HUES6 (cell line): ENCODE data around the gene CA9.

Experiments
- H3K27ac ChIP-seq: 2 replicates; pipeline ENCODE4 v1.7.0; 2013; ENCODE audit warnings: low read depth, mild to moderate bottlenecking, low read length, inconsistent platforms
- H3K27me3 ChIP-seq: 2 replicates; pipeline ENCODE4 v1.6.1; 2013; ENCODE audit warnings: low read length; ENCODE audit not compliant: control insufficient read depth, insufficient read depth
- H3K36me3 ChIP-seq: 2 replicates; pipeline ENCODE4 v1.6.1; 2013; ENCODE audit warnings: low read length; ENCODE audit not compliant: control insufficient read depth, insufficient read depth
- H3K4me1 ChIP-seq: 2 replicates; pipeline ENCODE4 v1.6.1; 2013; ENCODE audit warnings: low read length; ENCODE audit not compliant: control insufficient read depth, insufficient read depth
- H3K4me3 ChIP-seq: 2 replicates; pipeline ENCODE4 v1.5.1; 2013; ENCODE audit warnings: low read depth, low read length
- H3K9ac ChIP-seq: one replicate; pipeline ENCODE4 v1.6.1; 2013; ENCODE audit warnings: mild to moderate bottlenecking, low read length
- H3K9me3 ChIP-seq: 2 replicates; pipeline ENCODE4 v1.6.1; 2013; ENCODE audit warnings: low read depth, low read length; ENCODE audit not compliant: control insufficient read depth, insufficient read depth

The CA9 gene

DNA sequence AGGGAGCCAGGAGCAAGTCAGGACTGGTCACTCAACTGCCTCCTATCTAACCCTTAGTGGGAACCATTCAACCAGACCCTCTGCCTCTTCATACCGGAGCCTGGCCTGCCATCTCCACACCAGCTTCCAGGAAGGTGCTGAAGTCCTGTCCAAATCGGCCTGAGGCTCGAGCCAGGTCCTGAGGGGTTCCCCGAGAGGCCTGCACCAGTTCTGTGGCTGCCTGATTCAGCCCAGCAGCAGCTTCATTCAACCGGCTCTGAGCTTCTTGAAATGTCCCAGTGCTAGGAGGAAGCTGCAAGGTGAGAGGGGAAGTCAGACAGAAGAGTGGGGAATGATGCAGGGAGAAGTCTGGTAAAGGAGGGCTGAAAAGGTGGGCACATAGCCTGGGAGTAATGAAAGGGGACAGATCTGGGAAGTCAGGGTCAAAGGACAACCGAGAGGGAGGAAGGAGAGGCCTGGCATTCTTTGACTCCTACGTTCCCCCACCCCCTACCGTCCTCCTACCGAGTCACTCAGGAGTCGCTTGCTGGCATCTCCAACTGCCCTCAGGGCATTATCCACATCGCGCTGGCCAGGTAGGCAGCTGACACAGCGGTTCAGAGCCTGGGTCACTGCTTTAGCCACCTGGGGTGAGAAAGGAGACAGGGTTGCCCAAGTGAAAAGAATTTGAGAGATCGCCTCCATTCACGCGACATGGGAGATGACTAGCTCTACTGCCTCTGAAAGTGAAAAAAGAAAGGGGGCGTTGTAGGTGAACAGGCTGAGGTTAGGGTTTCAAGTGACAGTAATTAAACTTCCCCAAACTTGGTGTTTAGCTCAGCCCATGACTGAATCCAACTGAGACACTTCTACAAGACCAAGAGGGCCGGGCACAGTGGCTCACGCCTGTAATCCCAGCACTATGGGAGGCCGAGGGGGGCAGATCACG lies 38.0 kb downstream of the CA9 start:
- Histone ChIP-seq H3K36me3 (peaks cover 91% of the 10 kb centered on the region), H3K4me1 (peaks cover 3% of the 10 kb centered on the region; the same call in 1 of the 2 replicates), H3K27me3 (no peaks in the 10 kb centered on the region), H3K9me3 (no peaks in the 10 kb centered on the region), H3K27ac (no peak overlapping the region), H3K4me3 (no peak overlapping the region), H3K9ac (no peak overlapping the region)

DNA sequence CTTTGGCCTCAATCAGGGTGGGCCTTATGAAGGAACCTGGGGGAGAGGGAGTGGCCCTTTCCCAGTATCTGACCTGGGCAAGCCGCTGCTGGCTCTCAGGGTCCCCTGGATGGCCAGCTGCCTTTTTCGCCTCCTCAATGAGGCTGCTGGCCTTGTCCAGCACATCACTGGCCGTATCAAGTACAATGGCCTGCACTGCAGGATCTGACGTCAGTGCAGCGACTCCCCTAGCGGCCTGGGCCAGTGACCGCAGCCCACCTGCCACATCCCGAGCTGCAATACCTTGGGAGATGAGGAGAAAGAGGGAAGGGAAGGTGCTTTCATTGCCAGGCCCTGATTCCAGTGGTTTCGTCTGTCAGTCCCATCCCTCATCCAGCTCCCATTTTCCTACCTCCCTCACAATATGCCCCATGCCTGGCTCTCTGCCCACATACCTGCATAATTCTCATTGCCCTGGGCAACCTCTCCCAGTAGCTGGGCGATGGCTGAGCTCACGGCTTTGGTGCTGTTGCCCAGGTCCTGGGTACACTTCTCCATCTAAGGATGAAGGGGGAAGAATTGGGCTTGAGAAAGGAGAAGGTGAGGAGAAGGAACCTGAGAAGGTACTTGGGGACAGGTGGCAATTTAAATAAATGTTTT lies 39.2 kb downstream of the CA9 start:
- no peaks in the 10 kb centered on the region for H3K9me3 ChIP-seq
- H3K27me3 ChIP-seq: no peaks in the 10 kb centered on the region
- no peak overlapping the region for H3K9ac ChIP-seq
- peaks cover 3% of the 10 kb centered on the region; the same call in 1 of the 2 replicates for H3K4me1 ChIP-seq
- H3K36me3 ChIP-seq: peaks cover 91% of the 10 kb centered on the region
- no peak overlapping the region for H3K4me3 ChIP-seq
- H3K27ac ChIP-seq: no peak overlapping the region

DNA sequence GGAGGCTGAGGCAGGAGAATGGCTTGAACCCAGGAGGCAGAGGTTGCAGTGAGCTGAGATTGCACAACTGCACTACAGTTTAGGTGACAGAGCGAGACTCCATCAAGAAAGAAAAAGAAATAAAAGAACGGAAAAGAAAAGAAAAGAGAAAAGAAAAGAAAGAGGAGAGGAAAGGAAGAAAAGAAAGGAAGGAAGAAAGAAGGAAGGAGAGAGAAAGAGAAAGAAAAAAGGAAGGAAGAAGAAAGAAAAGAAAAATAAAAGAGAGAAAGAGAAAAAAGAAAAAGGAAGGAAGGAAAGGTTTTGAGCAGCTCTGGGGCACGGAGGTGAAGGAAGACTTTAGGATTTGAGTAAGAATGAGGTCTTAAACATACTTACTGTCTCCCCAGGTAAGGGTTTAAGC lies 39.9 kb downstream of the CA9 start:
- no peaks in the 10 kb centered on the region for H3K9me3 ChIP-seq
- H3K27me3 ChIP-seq: no peaks in the 10 kb centered on the region
- peaks cover 92% of the 10 kb centered on the region for H3K36me3 ChIP-seq
- no peak overlapping the region for H3K27ac ChIP-seq
- H3K4me3 ChIP-seq: no peak overlapping the region
- H3K4me1 ChIP-seq: peaks cover 3% of the 10 kb centered on the region; the same call in 1 of the 2 replicates
- H3K9ac ChIP-seq: no peak overlapping the region

DNA sequence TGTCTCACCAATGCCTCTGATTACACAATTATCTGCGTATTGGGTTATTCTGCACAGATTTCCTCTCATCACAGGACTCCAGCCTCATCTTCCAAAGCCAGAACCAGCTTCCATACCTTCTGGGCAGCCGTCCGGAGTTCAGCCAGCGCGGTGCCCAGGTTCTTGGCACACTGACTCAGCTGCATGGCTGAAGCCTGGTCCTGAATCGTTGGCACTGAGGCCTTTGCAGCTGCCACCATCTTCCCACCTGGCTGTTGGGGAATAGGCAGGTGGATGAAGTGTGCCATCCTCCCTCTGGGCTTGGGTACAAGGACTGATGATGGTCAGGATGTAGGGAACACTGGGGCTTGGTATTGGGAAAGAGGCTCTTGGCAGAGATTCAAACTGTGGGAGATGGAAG lies 40.4 kb downstream of the CA9 start:
- peaks cover 3% of the 10 kb centered on the region; the same call in 1 of the 2 replicates for H3K4me1 ChIP-seq
- H3K36me3 ChIP-seq: peaks cover 92% of the 10 kb centered on the region
- H3K9me3 ChIP-seq: no peaks in the 10 kb centered on the region
- no peaks in the 10 kb centered on the region for H3K27me3 ChIP-seq
- no peak overlapping the region for H3K4me3 ChIP-seq
- H3K27ac ChIP-seq: no peak overlapping the region
- H3K9ac ChIP-seq: no peak overlapping the region

DNA sequence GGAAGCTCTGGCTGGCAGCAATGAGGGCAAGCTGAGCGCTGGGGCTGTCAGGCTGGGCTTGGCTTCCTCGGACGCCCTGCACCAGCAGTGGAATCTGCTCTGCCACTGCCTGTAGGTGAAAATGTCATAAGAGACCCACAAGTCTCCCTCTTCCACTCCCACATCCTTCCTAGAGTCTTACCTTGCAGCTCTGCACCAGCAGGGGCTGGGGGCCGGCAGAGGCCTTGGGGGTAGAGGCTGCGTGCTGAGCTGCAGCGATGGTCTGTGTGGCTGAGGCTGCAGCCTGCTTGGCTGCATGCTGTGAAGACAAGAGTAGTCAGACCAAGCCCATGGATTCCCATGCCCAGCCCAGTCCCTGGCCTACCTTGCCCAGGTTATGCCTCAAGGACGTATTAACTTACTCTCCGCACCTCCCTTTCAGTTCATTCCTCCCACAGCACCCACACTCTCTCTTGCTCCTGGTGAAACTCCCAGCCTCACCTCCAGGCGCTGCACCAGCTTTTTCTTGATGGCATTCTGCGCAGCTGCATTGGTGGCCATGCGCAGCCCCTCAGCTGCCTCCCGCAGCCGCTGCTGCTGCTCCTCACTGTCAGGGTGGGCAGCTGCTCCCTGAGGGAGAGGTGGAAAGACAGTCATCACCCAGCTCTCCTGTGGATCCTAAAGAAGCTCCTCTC lies 41.0 kb downstream of the CA9 start:
- peak overlapping the region; percentile 29 for H3K9ac ChIP-seq

DNA sequence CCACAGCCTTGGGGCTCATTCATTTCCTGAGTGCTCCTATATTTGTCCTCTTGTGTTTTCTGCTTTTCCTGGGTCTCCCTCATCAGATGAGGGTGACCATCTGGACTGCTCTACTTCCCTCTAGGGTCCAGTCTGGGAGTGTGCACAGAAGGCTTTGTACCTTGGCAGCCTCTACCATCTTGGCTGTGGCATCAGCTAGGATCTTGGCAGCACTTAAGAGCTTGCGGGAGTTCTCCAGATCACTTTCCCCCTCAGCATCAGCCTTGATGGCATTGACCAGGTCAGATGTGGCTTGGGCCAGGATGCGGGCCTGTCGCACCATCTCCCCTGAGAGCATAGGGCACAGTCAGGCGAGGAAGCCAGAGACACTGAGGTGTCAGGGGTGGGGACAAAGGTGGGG lies 42.5 kb downstream of the CA9 start:
- H3K27me3 ChIP-seq: no peaks in the 10 kb centered on the region
- no peak overlapping the region for H3K4me3 ChIP-seq
- no peaks in the 10 kb centered on the region for H3K9me3 ChIP-seq
- H3K4me1 ChIP-seq: peaks cover 3% of the 10 kb centered on the region; the same call in 1 of the 2 replicates
- peaks cover 98% of the 10 kb centered on the region for H3K36me3 ChIP-seq
- no peak overlapping the region for H3K27ac ChIP-seq
- no peak overlapping the region for H3K9ac ChIP-seq

More for the DNA sequence above, 41.0 kb downstream of the CA9 start:
- Histone ChIP-seq H3K27me3 (no peaks in the 10 kb centered on the region), H3K36me3 (peaks cover 95% of the 10 kb centered on the region), H3K9me3 (no peaks in the 10 kb centered on the region), H3K4me3 (no peak overlapping the region), H3K4me1 (peaks cover 3% of the 10 kb centered on the region; the same call in 1 of the 2 replicates), H3K27ac (no peak overlapping the region)

DNA sequence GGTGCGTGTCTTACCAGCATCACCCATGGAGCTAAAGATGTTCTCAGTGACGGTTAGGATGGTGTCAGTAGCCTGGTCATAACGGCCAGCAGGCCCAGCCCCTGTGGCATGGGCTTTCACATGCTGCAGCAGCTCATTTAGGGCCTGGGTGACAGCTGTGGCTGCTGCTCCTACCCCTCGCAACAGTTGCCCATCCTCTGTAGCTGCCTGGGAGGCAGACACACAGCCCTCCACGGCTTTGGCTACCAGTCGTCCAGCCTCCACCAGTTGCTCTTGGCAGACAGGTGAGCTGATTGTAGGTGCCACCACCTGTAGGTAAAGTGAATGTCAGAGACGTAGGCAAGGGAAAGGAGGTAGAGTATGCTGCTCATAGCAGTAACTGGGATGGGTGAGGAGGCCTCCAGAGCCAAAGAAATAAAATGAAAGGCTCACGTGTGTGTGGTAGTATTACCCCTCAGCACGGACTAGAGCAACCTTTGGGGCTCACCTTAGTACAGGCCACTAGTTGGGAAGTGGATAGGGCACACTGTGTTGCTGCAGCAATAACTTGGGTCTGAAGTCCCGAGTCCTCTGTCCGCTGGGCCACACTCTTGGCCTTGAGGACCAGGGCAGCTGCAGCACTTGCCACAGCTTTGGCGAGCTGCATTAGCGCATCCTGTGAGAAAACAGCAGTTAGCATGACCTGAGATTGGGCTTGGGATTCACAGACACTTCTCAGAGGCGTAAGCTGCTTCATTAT lies 43.6 kb downstream of the CA9 start:
- H3K4me3 ChIP-seq: no peak overlapping the region
- H3K36me3 ChIP-seq: peaks cover 99% of the 10 kb centered on the region
- no peaks in the 10 kb centered on the region for H3K4me1 ChIP-seq
- H3K9ac ChIP-seq: no peak overlapping the region
- H3K9me3 ChIP-seq: no peaks in the 10 kb centered on the region
- no peaks in the 10 kb centered on the region for H3K27me3 ChIP-seq
- H3K27ac ChIP-seq: no peak overlapping the region

DNA sequence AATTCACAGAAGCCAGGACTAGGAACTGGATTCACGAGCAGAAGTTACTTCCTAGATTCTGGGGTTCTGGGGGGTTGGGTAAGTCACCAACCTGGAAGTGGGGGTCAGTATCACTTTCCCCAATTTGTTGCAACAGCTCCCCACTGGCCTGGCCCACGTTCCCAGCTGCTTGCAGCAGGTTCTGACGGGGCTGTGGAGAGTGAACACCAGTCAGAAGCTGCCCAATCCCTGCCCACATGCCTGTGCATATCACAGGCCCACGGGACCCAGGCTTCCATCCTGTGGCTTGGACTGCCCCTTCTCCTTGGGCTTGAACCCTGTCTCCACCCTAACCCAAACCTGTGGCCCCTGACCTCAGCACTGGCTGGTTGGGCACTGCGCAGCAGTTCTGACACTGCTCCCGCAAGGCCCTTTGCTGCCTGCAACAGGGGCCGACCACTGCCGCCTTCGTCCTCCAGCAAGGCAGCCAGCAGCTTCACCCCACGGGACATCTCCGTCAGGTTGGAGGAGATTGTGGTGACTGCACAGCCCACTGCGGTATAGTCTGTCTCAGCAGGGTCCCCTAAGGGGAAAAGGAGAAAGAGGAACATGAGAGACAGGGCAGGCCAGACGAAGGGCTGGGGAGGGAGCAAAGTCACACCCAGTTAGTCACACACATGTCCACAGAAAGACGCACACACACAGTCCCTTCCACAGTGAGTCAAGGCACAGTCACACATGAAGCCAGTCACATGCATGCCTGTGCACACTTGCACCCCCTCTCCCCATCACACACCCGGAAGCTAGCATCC lies 45.2 kb downstream of the CA9 start:
- H3K4me1 ChIP-seq: no peaks in the 10 kb centered on the region
- no peak overlapping the region for H3K27ac ChIP-seq
- no peak overlapping the region for H3K9ac ChIP-seq
- peaks cover 98% of the 10 kb centered on the region for H3K36me3 ChIP-seq
- no peak overlapping the region for H3K4me3 ChIP-seq
- no peaks in the 10 kb centered on the region for H3K27me3 ChIP-seq
- H3K9me3 ChIP-seq: no peaks in the 10 kb centered on the region

DNA sequence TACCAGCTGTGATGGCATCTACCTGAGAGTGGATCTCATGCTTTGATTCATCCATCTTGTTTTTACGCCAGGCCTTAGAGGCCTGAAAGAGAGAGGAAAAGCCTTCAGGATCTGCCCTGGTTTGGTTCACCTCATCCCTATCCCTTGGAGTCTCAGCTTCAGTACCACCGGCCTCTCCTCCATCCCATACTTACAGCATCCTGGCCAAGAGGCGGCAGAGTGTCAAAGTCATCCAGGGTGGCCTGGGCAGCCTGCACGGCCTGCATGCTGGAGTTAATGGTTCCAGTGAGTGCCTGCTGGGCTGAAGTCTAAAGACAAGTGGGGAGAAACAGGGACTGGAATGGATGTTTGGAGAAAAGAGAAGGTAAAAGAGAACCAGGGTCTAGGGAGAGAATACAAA lies 45.8 kb downstream of the CA9 start:
- Histone ChIP-seq H3K27ac (no peak overlapping the region), H3K4me3 (no peak overlapping the region), H3K36me3 (peaks cover 98% of the 10 kb centered on the region), H3K9me3 (no peaks in the 10 kb centered on the region), H3K27me3 (no peaks in the 10 kb centered on the region), H3K4me1 (no peaks in the 10 kb centered on the region), H3K9ac (no peak overlapping the region)

DNA sequence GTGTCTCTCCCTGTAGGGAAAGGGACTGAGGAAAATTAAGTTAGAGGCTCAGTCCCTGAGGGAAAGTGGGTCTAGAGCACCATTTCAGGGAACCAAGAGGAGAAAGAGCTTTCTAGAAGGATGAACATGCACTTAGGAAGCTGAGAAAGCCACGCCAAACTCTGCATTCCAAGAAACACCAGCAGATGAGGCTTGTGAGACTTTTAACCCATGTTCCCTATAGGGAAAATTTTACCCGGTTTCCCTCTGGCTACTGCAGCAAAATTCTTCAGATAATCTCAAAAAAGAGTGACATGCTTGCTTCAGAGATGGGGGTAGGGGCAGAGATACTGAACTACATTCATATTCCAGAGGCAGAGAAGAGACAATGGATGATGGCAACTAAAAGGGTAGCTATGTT lies 49.7 kb downstream of the CA9 start:
- Histone ChIP-seq H3K27me3 (no peaks in the 10 kb centered on the region), H3K9ac (no peak overlapping the region), H3K36me3 (peaks cover 70% of the 10 kb centered on the region), H3K4me3 (no peak overlapping the region), H3K27ac (no peak overlapping the region), H3K9me3 (no peaks in the 10 kb centered on the region), H3K4me1 (peaks cover 23% of the 10 kb centered on the region)
